Osteocyte (in vitro differentiated cells): ENCODE measurements around the gene ITCH. TPM values are rescaled to one million over a fixed set of nuclear protein-coding genes. Genes with fewer than 3 reads are reported as not detected.

Source experiments
- DNase-seq: peaks from one replicate; pipeline ENCODE4 v3.0.0; 2021; ENCODE audit warnings: mixed read lengths; ENCODE audit not compliant: unreplicated experiment; ENCODE audit errors: extremely low spot score
- H3K27ac Mint-ChIP-seq: one replicate; pipeline ENCODE4 v1.8.0; 2021; ENCODE audit warnings: mild to moderate bottlenecking, mixed read lengths; ENCODE audit not compliant: unreplicated experiment
- H3K27me3 Mint-ChIP-seq: one replicate; pipeline ENCODE4 v1.8.0; 2021; ENCODE audit warnings: mixed read lengths; ENCODE audit not compliant: unreplicated experiment
- H3K36me3 Mint-ChIP-seq: one replicate; pipeline ENCODE4 v1.8.0; 2021; ENCODE audit warnings: mixed read lengths; ENCODE audit not compliant: unreplicated experiment
- H3K4me1 Mint-ChIP-seq: one replicate; pipeline ENCODE4 v1.8.0; 2021; ENCODE audit warnings: mixed read lengths; ENCODE audit not compliant: unreplicated experiment
- H3K4me3 Mint-ChIP-seq: one replicate; pipeline ENCODE4 v1.8.0; 2021; ENCODE audit warnings: mild to moderate bottlenecking, moderate library complexity, mixed read lengths; ENCODE audit not compliant: unreplicated experiment
- H3K9me3 Mint-ChIP-seq: one replicate; pipeline ENCODE4 v1.8.0; 2021; ENCODE audit warnings: mixed read lengths; ENCODE audit not compliant: unreplicated experiment
- total RNA-seq: library from RNA; stranded (reverse); gene quantifications from 2 replicates; pipeline ENCODE4 v1.2.1, GENCODE V29; 2021
- TF ChIP-seq, protein P1 (sequence below): fragments of 200-600 bp; sonication (generic); IDR thresholded peaks from 2 replicates; pipeline ENCODE4 v1.5.0; 2021; ENCODE audit warnings: antibody characterized with exemption, mild to moderate bottlenecking, moderate library complexity

ITCH gene
- total RNA-seq, 1 donor from 2014 or later = 55.4 TPM

DNA sequence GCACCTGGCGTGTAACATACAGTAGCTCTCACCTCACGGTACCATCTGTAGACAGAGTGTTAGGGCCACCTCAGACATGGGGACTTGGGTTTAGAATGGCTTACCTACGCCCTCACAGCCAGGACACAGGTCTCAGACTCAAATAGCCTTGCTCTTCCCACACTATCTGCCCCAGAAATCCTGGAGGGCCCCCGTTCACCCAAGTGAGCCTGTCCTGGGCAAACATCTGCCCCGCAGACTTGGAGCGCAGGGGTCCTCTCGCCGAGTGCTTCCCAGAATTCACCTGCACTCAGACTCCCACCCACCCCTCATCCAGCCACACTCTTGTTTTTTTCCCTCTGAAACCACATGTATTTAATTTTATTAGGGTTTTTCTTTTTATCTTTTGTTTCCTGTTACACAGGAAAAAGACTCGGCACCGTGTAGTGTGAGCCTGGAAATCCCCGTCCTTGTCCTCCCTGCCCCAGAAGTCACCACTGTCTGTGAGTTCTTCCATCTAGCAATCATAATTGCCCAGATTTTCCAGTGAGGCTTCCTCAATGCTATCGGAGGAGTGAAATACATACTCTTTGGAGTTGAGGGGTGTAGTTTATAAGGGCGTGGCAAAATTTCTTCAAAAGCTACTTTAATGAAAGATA, 178.3 kb downstream of the ITCH start:
- Mint-ChIP-seq H3K9me3 (no peaks in the 10 kb centered on the region), H3K27ac (no peak overlapping the region), H3K36me3 (peaks cover 31% of the 10 kb centered on the region), H3K4me1 (no peaks in the 10 kb centered on the region), H3K4me3 (no peak overlapping the region), H3K27me3 (no peaks in the 10 kb centered on the region)
- TF ChIP-seq, protein P1, sequence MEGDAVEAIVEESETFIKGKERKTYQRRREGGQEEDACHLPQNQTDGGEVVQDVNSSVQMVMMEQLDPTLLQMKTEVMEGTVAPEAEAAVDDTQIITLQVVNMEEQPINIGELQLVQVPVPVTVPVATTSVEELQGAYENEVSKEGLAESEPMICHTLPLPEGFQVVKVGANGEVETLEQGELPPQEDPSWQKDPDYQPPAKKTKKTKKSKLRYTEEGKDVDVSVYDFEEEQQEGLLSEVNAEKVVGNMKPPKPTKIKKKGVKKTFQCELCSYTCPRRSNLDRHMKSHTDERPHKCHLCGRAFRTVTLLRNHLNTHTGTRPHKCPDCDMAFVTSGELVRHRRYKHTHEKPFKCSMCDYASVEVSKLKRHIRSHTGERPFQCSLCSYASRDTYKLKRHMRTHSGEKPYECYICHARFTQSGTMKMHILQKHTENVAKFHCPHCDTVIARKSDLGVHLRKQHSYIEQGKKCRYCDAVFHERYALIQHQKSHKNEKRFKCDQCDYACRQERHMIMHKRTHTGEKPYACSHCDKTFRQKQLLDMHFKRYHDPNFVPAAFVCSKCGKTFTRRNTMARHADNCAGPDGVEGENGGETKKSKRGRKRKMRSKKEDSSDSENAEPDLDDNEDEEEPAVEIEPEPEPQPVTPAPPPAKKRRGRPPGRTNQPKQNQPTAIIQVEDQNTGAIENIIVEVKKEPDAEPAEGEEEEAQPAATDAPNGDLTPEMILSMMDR = no peak
- no peak for DNase-seq

DNA sequence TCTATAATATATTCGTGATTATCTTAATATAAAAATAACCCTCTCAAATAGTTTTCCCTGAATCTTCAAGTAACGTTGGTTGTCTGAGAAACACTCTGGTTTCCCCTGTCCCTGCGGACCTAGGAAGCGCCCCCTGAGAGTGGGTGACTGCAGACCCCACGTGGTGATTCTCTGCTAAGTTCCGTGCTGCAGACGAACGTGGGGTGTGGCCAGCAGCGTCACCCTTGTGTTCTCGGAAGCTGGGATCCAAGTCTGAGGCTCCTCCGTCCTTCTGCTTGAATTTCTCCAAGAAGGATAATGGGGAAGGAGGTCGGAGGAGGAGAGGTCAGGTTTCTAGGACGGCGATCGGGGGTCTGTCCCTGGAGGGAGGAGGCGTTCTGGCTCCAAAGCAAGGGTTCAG, 178.8 kb downstream of the ITCH start:
- H3K27me3 Mint-ChIP-seq = no peaks in the 10 kb centered on the region
- H3K27ac Mint-ChIP-seq = no peak overlapping the region
- no peak for DNase-seq
- no peaks in the 10 kb centered on the region for H3K4me1 Mint-ChIP-seq
- TF ChIP-seq, protein P1 = no peak
- peaks cover 28% of the 10 kb centered on the region for H3K36me3 Mint-ChIP-seq
- H3K4me3 Mint-ChIP-seq = no peak overlapping the region
- H3K9me3 Mint-ChIP-seq = no peaks in the 10 kb centered on the region

DNA sequence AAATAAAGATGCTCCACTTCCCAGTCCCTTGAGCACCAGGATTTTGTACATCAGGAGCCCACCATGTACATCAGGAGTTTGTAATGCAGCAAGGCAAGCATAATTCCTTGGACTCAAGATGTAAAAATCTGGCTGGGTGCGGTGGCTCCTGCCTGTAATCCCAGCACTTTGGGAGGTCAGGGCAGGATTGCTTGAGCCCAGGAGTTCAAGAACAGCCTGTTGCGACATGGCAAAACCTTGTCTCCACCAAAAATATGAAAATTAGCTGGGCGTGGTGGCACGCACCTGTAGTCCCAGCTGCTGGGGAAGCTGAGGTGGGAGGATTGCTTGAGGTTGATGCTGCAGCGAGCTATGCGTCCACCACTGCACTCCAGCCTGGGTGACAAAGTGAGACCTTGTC, 179.4 kb downstream of the ITCH start:
- Mint-ChIP-seq H3K9me3 (no peaks in the 10 kb centered on the region), H3K36me3 (peaks cover 22% of the 10 kb centered on the region), H3K27ac (no peak overlapping the region), H3K27me3 (no peaks in the 10 kb centered on the region), H3K4me1 (no peaks in the 10 kb centered on the region), H3K4me3 (no peak overlapping the region)
- TF ChIP-seq, protein P1 = no peak
- DNase-seq = no peak

DNA sequence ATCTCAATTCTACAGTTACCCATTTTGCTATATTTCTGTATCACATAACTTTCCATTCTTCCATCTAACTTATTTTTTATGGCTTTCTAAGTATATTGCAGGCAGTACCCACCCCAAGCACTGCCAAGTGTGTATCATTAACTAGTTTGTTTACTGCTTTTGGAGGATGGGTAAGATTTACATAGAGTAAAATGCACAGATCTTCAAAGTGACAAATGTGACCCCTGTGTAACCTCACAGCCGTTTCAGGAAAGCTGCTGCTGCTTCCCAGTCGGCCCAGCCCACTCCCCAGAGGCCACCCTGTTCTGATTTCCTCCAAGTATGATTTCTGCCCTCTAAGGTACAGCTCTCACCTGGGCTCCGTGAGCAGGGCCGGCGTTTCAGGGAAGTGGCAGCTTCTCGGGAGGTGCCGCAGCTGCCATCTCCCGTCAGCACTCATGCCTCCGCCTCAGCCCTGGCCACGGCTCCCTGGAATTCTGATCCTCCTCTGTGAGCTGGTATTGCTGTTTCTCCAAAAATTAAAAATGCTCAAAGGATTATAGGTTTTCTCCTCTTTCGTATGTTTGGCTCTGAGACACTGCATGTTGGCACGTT, 180.5 kb downstream of the ITCH start:
- no peaks in the 10 kb centered on the region for H3K27me3 Mint-ChIP-seq

More for the DNA sequence above, 180.5 kb downstream of the ITCH start:
- no peaks in the 10 kb centered on the region for H3K9me3 Mint-ChIP-seq
- no peak for DNase-seq
- no peak overlapping the region for H3K27ac Mint-ChIP-seq
- no peak overlapping the region for H3K4me3 Mint-ChIP-seq
- H3K4me1 Mint-ChIP-seq = no peaks in the 10 kb centered on the region
- peaks cover 22% of the 10 kb centered on the region for H3K36me3 Mint-ChIP-seq
- TF ChIP-seq, protein P1 = no peak
